DMS 273 treated with DMSO at 0.1 percent for 48 hours (cell line): ENCODE results near the gene OTOF.
A peak's percentile ranks its signal among the peaks of the same experiment; 100 is the strongest.

ENCODE experiments used
- DNase-seq: peaks from one replicate; lab custom pipeline; 2025; lab: John Stamatoyannopoulos, UW

OTOF gene

DNA sequence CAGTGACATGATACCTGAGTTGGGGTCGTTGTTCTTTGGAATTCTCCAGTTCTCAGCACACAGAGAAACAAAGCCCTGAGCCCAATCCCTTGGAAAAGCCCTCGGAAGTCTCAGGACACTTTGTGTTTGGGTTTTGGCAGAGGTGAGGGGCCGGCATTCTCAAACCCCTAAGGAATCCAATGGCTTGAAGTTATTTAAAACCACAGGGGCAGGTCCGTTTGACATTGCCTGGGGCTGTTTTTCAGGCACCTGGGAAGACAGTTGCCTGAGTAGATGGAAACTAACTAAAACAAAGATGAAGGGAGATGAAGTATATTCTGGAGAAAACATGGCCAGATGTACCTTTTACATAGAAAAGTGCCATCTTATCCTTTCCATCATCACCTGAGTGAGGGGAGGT, 22.5 kb upstream of the OTOF start:
- no peak for DNase-seq

DNA sequence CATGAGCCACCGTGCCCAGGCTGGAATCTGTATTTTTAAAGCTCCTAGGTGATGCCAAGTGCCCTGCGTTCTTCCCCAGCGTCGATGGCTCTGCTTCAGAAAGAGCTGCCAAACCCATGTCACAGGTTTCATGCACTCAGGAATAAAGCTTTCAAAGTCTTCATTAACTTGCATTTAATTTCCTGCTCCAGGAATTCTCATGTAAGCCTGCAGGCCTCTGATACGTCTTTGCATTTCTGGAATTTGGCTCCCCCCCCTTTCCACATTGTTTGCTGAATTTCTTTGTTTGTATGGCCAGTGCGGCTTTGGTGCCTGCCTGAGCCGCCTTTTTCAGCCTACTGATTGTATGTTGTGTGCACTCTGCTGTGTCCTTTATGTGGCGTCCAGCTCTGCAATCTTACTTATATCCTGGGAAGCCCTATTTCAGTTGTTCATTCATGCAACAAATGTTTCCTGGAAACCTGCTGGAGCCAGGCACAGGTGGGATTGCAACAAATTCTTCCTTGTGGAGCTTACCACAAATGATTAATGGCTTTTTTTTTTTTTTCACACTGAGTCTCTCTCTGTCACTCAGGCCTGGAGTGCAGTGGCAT, 17.9 kb upstream of the OTOF start:
- DNase-seq, result no peak

DNA sequence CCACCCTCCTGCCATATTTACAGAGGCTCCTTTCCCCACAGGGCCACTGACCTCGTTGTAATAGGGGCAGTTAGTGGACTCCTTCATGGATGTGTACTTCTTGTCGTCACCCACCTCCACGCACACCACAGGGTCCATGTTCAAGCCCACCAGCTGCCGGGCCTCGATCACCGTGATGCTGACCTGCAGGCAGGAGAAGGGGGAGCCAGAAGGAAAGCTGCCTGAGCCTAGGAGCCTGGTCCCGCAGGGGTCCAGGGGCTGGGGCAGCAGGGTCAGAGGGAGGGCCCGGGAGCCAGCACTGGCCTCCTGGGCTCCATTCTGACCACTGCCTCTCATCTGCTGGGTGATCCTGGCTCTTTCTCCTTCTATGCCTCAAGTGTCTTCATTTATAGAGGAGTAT, 17.0 kb upstream of the OTOF start:
- DNase-seq, result no peak

DNA sequence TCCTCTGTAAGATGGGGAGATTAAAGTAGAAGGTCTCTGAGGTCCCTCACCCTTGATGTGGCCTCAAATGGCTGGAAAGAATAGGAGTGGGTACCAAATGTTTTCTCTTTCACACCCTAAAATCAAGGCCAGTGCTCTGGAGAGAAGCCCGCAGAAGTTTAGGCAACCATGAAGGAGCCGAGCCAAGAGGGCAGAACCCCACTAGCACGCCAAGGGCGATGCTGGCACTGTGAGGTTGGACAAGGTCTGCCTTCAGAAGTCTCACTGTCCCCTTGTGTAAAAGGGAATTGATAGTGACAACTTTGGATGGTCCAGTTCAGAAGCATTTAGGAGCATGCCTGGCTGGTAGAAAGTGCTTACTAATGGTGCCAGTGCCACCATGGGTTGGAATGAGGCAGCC, 16.3 kb upstream of the OTOF start:
- no peak for DNase-seq

DNA sequence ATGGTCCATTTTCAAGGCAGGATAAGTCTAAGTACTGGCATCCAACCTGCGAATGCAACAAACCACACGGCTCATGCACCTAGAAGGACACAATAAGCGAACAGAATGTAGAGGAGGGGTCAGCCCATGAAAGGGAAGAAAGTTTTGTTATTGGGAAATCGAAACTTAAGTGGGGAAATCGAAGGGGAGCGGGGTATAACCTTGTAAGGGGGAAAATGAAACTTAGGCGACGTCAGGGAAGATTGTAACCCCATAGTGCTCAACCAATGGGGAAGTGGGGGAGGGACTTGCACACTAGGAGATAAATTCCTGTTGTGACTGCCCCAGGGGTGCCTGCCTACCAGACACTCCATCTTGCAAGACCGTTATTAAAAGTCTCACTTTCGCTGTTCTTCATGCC, 15.6 kb upstream of the OTOF start:
- no peak for DNase-seq

DNA sequence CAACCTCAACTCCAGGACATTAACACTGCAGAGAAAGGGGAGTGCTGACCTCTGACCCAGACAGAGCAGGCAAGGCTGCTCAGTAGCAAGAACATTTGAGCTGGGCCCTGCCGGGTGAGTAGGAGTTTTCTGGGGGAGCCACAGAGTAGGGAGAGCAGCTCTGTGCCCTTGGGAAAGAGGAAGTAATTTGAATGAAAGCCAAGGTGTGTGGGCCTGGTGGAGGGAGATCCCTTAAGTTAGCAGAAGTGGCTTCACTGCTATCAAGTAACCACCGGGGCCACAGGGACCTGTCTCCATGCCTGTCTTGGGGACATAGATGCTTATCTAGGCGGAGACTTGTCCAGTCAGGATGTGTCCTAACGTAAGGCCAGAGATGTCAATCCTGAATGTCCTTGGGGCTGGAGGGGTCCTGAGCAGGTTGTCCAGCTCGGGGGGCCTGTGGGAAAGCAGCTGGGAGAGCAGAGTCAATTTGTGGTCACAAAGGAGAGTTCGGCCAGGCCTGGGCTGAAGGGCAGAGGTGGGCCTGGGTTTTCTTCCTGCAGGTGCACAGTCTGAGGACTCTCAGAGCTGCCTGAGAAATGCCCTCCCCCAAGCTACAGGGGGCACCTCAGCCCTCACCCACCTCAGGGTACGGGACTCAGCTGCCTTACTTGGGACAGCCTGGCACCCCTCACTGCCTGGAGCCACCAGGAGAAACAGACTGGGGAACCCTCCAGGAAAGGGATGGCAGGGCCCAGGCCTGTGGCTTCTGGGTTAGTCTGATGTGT, 15.0 kb upstream of the OTOF start:
- no peak for DNase-seq

DNA sequence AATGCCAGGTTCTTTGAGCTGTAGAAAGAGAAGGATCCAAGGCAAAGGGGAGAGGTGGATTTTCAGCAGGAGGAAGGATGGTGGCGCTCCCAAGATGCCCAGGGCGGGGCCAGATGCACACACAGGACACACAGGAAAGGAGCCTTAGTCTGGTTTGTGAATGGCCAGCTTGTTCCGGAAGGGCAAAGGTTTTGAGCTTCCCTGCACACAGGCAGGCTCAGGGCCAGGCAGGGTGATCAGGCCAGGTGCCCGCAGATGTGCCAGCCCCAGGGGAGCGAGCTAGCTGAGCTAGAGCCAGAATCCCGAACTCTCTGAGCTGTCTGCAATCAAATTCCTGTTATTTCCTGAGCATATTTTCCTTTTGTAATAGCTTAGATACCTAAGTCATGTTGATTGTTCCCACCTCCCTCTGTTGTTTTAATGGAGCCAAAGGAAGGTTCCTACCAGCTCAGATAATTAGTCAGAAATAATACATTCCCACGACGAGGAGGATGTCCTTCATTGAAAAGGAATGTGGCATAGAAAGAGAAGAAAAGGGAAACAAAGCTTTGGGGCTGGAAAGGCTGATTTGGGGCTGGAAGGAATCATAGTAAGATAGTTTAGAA, 13.7 kb upstream of the OTOF start:
- DNase-seq, result no peak

DNA sequence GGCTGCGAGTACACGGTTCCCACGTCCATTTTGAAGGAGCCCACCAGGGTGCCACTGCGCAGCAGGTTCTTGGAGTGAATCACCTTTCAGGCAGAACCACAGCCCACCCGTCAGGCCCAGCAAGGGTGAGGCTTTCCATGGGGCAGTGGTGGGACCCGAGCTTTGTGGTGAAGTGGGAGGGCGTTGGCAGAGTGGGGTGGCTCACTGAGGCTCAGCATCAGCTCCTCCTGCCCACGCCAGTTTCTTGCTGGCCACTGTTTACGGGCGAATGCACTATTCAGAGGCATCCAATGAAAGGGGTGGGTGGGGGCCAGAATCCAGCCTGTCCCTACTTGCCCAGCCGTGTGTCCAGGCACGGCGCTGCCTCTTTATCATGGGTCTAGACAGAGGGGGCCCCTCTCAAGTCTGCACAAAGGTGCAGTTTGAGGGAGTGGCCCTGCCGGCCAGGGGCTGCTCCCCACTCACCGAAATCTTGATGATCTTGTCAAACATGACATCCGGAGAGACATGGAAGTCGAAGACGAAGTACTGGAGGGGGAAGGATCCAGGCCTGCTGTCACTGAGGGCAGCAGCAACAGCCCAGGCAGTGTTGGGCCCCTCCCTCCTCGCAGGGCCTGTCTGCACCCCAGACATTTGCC, 11.4 kb upstream of the OTOF start:
- no peak for DNase-seq

DNA sequence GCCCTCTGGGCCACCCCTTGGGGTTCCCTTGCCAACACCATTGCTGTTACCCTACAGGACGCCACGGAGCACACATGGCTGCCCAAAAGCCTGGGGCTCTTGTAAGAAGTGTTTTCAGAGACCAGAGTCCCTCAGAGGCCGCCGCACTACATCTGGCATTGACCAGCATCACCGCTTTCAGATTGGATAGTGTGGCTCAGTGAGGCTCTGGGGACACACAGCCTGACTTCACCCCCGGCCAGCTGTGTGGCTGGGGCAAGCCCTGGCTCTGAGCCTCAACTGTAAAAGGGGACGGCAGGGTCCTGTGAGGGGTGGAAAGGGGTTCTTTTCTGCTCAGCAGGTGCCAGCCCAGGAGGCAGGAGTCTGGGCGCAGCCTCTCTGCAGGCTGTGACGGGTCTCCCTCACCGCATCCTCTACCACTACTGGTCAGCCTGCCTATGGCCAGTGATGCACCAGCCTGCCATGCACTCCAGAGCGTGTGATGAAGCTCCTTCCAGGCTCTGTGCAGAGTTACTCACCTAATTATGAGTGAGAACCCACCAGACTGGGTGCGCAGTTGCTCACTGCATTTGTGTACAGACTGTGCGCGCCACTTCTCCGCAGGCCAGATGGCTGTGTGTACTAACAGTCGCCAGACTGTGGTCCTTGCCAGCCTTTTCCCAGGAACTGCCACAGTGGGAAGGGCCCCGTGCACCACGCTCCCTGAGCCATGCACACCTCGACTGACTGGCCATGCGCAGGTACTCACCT, 10.7 kb upstream of the OTOF start:
- DNase-seq, result peak; percentile 49

DNA sequence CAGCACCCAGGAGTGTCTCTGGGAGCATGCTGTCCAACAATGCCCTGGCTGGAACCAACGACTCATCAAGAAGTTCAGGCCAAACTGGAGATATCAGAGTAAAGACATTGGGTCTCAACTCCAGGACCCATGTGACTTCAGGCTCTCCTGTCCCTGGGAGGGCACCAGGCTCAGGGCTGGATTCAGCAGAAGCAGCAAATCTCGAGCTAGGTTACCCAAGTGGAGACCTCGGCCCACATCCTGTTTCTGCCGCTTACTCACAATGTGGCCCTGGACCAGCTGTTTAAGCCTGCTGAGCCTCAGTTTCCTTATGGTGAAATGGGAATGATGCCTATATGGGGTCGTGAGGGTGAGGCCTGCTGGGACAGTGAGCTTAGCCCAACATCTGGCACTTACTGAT, 9.3 kb upstream of the OTOF start:
- DNase-seq, result no peak

DNA sequence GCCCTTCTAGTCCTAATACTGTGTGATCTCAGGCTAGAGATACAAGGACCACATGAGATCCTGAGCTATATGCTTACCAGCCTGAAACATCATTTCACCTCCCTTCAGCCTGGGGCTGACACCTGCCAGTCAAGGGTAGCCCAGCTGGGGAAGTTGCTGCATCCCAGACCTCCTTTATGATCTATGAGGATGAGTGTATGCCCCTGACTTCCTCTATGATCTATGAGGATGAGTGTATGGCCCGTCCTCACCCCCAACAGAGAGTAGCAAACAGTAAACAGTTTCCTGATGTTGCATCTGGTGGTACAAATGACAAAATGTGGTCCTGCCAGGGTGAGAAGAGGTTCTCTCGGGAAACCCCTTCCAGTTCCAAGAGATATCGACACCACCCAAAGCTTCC, 8.9 kb upstream of the OTOF start:
- no peak for DNase-seq

DNA sequence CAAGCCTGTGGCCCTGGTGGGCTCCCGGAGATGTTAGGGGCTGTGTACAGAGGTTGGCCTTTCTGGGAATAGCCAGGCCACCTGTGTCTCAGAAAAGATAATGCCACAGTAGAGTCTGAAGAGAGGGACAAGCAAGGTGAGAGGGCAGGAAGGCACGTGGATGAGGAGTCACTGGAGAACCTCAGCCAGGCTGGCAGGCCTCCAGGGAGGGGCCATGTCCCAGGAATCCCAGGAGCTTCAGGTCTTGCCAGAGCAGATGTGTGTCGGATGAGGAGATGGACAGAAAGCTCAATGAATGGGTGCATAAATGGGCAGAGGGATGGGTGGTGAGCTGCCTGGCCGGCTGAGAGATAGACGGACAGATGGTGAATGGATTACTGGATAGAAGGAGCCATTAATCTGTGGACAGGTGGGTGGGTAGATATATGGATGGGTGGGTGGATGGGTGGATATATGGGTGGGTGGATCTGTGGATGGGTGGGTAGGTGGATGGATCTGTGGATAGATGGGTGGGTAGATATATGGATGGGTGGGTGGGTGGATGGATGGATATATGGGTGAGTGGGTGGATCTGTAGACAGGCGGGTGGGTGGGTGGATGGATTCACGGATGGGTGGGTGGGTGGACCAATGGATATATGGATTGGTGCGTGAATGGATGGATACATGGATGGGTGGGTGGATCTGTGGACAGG, 7.9 kb upstream of the OTOF start:
- no peak for DNase-seq

DNA sequence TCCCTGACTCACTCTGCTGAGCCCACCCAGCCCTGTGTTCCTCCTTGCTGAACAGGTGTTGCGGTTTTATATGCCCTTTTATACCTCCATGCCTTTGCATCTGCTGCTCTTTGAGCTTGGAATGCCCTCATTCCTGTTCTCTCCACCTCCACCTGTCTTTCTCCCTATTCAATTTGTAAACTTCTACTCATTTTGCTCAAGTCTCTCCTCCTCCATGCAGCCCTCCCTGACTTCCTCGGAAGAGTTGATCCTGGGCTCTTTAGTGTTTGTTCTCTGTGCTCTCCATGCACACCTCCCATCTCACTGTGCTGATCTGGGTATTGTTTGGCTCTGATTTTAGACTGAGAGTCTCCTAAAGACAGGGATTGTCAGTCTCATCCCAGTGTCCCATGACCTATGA, 7.2 kb upstream of the OTOF start:
- no peak for DNase-seq

DNA sequence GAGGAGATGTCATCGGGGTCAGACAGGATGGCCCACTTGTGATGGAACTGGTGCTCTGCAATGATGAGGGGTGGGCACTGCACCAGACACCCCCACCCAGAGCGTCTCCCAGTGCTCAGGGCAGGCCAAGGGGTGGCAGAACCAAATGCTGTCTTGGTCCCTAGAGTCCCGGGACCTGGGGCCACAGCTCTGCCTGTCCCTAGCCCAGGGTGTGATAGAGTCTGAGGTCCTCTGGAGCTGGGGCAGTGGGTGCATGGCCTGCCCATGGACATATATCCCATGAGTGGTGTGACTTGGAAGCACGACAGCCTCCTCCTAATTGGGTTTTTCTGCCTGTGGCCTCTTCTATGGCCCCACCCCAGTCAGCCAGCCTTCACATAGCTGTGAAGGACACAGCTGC, 6.7 kb upstream of the OTOF start:
- DNase-seq, result no peak

DNA sequence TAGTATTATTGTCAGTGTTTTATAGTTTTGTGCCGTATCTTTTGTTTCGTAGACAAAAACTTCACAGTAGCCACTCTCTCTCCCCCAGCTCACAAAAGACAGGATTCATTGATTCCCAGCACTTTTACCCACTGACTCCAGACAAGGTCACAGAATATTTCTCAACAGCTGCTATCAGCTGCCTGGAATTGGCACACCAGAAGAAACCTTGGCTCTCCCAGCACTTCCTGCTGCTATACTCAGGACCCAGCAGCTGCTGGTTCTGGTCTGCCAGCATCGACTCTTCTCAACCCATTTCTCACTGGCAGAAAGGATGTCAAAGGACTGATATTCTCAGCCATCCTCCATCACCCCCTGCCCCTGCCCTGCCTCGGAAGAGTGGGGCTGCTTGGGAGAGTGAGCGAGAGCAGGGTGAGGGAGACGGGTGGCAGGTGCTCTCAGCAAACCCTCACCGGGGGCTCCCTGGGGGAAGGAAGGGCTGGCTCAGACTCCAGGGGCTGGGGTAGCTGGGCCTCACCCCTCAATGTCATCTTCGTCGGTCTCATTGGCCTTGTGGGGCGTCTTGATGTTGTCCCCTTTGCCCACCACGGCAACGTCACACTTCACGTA, 6.1 kb upstream of the OTOF start:
- peak; percentile 20 for DNase-seq

DNA sequence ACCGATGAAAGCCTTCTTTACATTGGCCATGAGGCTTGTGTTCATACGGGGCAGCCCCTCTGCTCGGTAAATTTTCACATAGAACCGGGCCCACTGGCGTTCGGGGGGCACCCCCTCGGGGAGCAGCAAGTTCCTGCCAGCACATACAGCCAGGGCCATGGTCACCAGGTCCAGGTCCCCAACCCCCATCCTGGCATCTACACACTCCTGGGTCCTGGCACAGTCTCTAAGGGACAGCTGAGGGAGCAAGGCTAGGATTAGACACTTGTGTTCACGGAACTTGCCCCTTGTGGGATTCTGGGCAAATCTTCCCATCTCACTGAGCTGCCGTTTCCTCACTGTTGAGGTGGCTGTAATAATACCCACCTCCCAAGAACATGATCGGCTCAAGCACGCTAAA, 5.6 kb upstream of the OTOF start:
- DNase-seq, result no peak

DNA sequence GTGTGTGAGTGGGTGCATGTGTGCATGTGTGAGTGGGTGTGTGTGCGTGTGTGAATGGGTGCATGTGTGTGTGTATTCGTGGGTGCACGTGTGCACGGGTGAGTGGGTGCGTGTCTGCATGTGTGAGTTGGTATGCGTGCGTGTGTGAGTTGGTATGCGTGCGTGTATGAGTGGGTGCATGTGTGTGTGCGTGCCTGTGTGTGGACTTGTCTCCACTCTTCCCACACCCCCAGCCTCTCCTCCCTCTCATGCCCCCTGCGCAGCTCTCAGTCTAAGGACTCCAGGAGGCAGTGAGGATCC, 5.1 kb upstream of the OTOF start:
- DNase-seq, result no peak

DNA sequence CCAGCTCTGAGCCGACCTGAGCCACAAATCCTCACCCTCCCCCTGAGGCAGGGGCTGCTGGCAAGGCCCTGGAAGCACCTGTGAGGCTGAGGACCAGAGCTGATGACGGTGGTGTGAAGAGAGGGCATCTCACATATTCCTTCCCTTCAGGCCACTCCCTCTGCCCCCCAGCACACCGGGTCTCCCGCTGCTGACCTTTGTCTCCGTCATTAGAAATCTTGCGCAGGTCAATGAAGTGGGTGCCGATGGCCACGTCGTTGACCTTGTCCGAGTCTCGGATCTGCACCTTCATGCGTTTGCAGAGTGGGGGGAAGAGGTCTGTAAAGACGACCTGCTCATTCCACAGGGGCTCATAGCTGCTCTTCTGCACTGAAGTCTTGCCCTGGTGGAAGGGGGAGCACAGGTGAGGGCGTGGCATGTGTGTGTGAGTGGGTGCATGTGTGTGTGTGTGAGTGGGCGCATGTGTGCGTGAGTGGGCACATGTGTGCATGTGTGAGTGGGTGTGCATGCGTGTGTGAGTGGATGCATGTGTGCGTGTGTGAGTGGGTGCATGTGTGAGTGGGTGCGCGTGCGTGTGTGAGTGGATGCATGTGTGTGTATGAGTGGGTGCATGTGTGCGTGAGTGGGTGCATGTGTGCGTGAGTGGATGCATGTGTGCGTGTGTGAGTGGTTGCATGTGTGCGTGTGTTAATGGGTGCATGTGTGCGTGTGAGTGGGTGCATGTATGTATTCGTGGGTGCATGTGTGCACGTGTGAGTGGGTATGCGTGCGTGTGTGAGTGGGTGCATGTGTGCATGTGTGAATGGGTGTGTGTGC, 4.5 kb upstream of the OTOF start:
- no peak for DNase-seq

DNA sequence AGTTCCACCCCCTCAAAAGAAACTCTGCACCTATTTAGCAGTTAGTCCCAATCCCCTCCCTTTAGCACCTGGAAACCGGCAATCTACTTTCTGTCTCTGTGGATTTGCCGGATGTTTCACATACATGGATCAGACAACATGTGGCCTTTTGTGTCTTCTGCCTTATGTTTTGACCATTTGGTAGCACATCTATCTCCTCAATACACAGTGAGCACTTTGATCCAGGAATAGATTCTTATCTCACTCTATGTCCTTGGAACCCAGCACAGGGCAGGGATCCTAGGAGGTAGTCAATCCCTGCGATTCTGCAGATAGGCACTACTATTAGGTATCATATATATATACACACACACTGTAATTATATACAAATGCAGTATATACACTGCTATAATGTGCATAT, 3.8 kb upstream of the OTOF start:
- no peak for DNase-seq

DNA sequence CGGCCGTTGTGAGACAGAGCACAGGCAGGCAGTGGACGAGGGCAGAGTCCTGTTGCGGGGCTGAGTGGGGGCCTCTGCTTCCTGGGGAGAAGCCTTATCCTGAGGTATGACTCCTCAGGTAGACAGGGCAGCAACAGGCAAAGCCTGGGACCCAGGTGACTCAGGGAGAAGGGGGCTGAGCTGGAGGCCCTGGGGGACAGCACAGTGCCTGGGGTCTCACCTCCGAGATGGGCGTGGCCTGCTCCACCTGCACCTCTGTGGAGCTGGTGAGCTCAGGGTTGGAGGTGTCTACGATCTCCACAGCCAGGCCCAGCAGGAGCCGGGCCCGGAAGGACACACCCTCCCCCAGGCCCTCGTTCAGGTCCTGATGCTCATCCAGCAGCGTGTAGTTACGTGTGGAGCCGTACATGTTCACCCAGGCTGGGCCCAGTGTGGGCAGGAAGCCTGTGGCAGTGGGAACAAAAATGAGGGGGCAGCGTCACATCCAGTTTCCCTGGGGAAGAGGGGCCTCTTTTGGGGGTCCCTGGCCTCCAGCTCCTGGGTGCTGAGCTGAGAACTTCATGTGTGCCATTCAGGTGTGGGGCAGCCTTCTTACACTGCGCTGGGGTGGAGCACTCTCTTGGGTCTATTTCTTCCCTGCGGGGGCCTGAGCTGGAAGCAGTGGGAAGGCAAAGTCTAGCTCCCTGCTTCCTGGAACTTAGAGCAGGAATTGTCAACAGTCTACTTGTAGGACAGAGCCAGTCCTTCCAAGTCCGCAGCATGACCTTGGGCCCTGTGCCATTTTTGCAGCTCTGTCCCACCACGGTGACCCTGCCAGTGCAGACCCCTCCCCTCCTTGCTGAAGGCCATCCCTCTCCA, 2.9 kb upstream of the OTOF start:
- no peak for DNase-seq
